Measurements from ENCODE around the gene SH3PXD2A. TPM values are rescaled to one million over a fixed set of nuclear protein-coding genes. Genes with fewer than 3 reads are reported as not detected.

SH3PXD2A gene
- total and polyA plus RNA-seq, 2 of the 4 experiments (the other 2 are of a cell fraction): 6.3 to 23.0 TPM

DNA sequence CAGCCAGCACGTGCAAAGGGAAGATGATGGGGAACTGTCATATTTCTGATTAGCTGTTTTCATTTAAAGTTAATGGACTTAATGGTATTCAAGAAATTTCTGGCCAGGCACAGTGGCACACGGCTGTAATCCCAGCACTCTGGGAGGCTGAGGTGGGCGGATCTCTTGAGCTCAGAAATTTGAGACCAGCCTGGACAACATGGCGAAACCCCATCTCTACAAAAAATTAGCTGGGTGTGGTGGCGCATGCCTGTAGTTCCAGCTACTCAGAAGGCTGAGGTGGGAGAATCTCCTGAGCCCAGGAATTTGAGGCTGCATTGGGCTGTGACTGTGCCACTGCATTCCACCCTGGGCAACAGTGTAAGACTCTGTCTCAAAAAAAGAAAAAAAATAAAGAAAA is 43.9 kb upstream of the SH3PXD2A start:
- peaks cover 0 to 10% of the 10 kb centered on the region in 2 experiments; a peak in 1 of 4 replicates for H3K79me1 ChIP-seq (ENCODE audit: low read depth in 1 of 2, low read length in 2 of 2)
- H2BK15ac ChIP-seq (ENCODE audit: low read depth, low read length): no peak overlapping the region
- H3K9ac ChIP-seq (ENCODE audit: low read depth, low read length): no peak overlapping the region
- no peak overlapping the region for H2BK20ac ChIP-seq (ENCODE audit: low read depth, low read length)
- H3K18ac ChIP-seq (ENCODE audit: low read depth, low read length): no peak overlapping the region
- dilution Hi-C loops (cut with HindIII; ENCODE audit: low sequenced_read_pairs, unreplicated experiment) (no loop called here), in situ Hi-C loops (cut with MboI; ENCODE audit: low sequenced_read_pairs) (no loop called here), intact Hi-C loops (cut with micrococcal nuclease) (no loop called here)
- H3K4ac ChIP-seq (ENCODE audit: low read depth, low read length): no peak overlapping the region
- peaks cover 16% of the 10 kb centered on the region for H3K4me1 ChIP-seq (ENCODE audit: control insufficient read depth, insufficient read depth, low read length)
- H3K9me1 ChIP-seq (ENCODE audit: insufficient read depth, low read length): peaks cover 7% of the 10 kb centered on the region
- no peak overlapping the region for H2BK5ac ChIP-seq (ENCODE audit: low read depth, low read length, poor library complexity, severe bottlenecking)
- H3K36me3 ChIP-seq (ENCODE audit: control insufficient read depth, insufficient read depth, low read length): peaks cover 13% of the 10 kb centered on the region; the same call in 1 of the 2 replicates
- no peak overlapping the region for H3K14ac ChIP-seq (replicated peaks; ENCODE audit: low read depth, low read length)
- no TSS peak for BruUV-seq (replicated peaks)
- H3K4me3 ChIP-seq (ENCODE audit: insufficient read depth, low read depth, low read length): no peak overlapping the region
- H2AK9ac ChIP-seq (replicated peaks; ENCODE audit: low read depth, low read length, poor library complexity): peak overlapping the region; percentile 5
- WGBS, 2 experiments (ENCODE audit: extremely low coverage in 2 of 2, insufficient read length in 1 of 2): no CpG with 5 or more reads among the region's 5 CpGs
- H2AK5ac ChIP-seq (ENCODE audit: low read depth, low read length): peak overlapping the region; percentile 9; the same call in 1 of the 2 replicates
- no peak overlapping the region for H4K5ac ChIP-seq (ENCODE audit: low read depth, low read length)
- no peaks in the 10 kb centered on the region for H3K27me3 ChIP-seq (ENCODE audit: control insufficient read depth, insufficient read depth, low read length)
- H4K20me1 ChIP-seq (ENCODE audit: insufficient read depth, low read length): no peaks in the 10 kb centered on the region
- no peak overlapping the region for H4K91ac ChIP-seq (ENCODE audit: insufficient read depth, low read depth, low read length)
- H4K8ac ChIP-seq (ENCODE audit: low read depth in 2 of 2, low read length in 2 of 2): no peak overlapping the region
- TF ChIP-seq, protein P1, sequence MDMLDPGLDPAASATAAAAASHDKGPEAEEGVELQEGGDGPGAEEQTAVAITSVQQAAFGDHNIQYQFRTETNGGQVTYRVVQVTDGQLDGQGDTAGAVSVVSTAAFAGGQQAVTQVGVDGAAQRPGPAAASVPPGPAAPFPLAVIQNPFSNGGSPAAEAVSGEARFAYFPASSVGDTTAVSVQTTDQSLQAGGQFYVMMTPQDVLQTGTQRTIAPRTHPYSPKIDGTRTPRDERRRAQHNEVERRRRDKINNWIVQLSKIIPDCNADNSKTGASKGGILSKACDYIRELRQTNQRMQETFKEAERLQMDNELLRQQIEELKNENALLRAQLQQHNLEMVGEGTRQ (IDR thresholded peaks at IDR 0.05; ENCODE audit: low read depth, low read length): no peak
- TF ChIP-seq RAD21 (IDR thresholded peaks at IDR 0.05; ENCODE audit: low read length) (no peak), BHLHE40 (IDR thresholded peaks at IDR 0.05; ENCODE audit: low read depth, low read length) (no peak), RCOR1 (IDR thresholded peaks at IDR 0.05; ENCODE audit: insufficient replicate concordance, low read length) (no peak), CEBPB (IDR thresholded peaks at IDR 0.05; ENCODE audit: low read depth, low read length) (no peak), MAFK (IDR thresholded peaks at IDR 0.05; ENCODE audit: low read depth, low read length) (no peak), FOS (IDR thresholded peaks at IDR 0.05; ENCODE audit: low read depth, low read length) (no peak), SMC3 (IDR thresholded peaks at IDR 0.05; ENCODE audit: low read depth, low read length) (no peak), RFX5 (IDR thresholded peaks at IDR 0.05; ENCODE audit: low read depth, low read length) (no peak), CHD1 (IDR thresholded peaks at IDR 0.05; ENCODE audit: low read depth, low read length) (no peak)
- TF ChIP-seq, protein P2, sequence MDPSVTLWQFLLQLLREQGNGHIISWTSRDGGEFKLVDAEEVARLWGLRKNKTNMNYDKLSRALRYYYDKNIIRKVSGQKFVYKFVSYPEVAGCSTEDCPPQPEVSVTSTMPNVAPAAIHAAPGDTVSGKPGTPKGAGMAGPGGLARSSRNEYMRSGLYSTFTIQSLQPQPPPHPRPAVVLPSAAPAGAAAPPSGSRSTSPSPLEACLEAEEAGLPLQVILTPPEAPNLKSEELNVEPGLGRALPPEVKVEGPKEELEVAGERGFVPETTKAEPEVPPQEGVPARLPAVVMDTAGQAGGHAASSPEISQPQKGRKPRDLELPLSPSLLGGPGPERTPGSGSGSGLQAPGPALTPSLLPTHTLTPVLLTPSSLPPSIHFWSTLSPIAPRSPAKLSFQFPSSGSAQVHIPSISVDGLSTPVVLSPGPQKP (IDR thresholded peaks at IDR 0.05; ENCODE audit: borderline replicate concordance, low read depth, low read length): no peak
- ATAC-seq (ENCODE audit: low read depth): no peak
- no peak overlapping the region for H3K56ac ChIP-seq (ENCODE audit: extremely low read depth, insufficient read depth, low read length)
- no peak overlapping the region for H3K27ac ChIP-seq (ENCODE audit: insufficient read depth, low read length)
- H2BK120ac ChIP-seq (ENCODE audit: low read depth, low read length): no peak overlapping the region
- no peak for DNase-seq
- CTCF ChIA-PET: interaction anchor here (1.4 kb wide), 1 partner anchor 11 kb away, joined by 4 read pairs; no protein-coding TSS in a partner anchor
- H2AFZ ChIP-seq (replicated peaks; ENCODE audit: low read length, poor library complexity): no peak overlapping the region
- H3K4me2 ChIP-seq (ENCODE audit: low read depth, low read length): no peak overlapping the region
- H3K9me3 ChIP-seq (ENCODE audit: control insufficient read depth, insufficient read depth, low read length): no peaks in the 10 kb centered on the region
- H3K23ac ChIP-seq (ENCODE audit: low read depth, low read length): no peak overlapping the region
- POLR2A ChIA-PET (ENCODE audit: unreplicated experiment): no interaction called here
